Measurements from ENCODE around the gene GPR158.
"Not testable (repeated sequence)": the region's sequence is repeated elsewhere in the genome, so short reads cannot be mapped to it uniquely, and the experiment has no call there.

The GPR158 gene

DNA sequence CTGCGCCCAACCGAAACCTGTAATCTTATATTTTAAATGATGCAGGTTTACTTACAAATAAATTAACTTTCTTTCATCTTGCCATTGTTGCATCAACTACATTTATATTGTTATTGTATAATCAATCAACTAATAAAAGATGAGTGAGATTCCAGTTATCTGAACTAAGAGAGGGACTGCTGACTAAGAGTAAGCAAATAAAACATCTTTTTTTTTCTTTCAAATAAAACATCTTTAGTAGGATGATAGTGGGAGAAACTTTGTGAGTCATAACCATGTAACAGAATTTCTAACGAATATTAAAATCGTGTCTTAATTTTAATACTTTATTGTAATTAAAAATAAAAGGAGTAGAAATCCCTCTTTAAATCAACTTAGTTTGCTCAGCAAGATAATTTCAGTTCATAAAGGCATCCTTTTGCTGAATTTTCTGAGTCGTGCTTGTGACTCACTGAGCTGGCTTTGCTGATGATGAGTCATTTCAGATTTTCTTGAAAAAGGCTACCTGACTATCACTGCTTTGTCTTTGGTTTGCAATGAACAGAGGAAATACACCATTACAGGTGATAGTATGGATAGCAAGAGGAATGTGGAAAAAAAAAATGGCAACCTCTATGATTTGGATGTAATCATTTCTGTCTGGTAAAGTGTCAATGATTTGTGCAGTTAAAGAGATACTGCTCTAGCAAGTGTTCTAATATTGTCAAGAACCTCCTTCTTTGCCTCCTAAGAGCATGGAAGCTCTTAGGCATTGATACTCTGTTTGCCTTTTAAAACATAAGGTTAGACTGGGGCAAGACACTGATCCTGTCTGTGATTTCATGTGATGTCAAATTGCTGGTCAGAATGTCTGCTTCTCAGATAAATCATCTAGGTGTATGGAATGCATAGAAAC lies 119.5 kb downstream of the GPR158 start:
- no peak for DNase-seq (ENCODE audit: low spot score in 2 of 2)

DNA sequence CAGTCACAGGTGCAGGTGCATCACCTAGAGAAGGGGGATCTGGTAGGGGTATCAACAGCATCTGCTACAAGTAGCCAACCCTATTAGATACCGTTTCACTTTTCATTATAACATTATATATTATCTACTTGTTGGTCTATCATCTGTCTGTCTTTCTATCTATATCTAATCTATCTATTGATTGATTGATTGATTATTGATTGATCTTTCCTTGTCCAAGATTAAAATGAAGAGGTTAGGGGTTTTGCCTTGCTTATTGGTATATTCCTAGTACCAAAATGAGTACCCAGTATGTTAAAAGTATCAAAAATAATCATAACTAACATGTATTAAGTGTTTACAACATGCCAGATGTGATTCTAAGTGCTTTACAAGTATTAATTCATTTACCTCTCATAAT lies 121.5 kb downstream of the GPR158 start:
- no peak for DNase-seq (ENCODE audit: low spot score in 2 of 2)
- Histone ChIP-seq H3K4me1 (no peaks in the 10 kb centered on the region), H3K27me3 (ENCODE audit: low read depth) (no peaks in the 10 kb centered on the region), H3K4me3 (no peak overlapping the region), H3K36me3 (replicated peaks) (no peaks in the 10 kb centered on the region), H3K9me3 (no peaks in the 10 kb centered on the region)
- in situ Hi-C loops (cut with MboI; ENCODE audit: low sequenced_read_pairs): no loop called here

More for the DNA sequence above, 119.5 kb downstream of the GPR158 start:
- Histone ChIP-seq H3K9me3 (no peaks in the 10 kb centered on the region), H3K4me1 (no peaks in the 10 kb centered on the region), H3K4me3 (no peak overlapping the region), H3K36me3 (replicated peaks) (no peaks in the 10 kb centered on the region), H3K27me3 (ENCODE audit: low read depth) (no peaks in the 10 kb centered on the region)
- in situ Hi-C loops (cut with MboI; ENCODE audit: low sequenced_read_pairs): no loop called here

- no peaks in the 10 kb centered on the region for H3K4me1 ChIP-seq
- no peak for DNase-seq (ENCODE audit: low spot score in 2 of 2)
- in situ Hi-C loops (cut with MboI; ENCODE audit: low sequenced_read_pairs): no loop called here
- H3K4me3 ChIP-seq: no peak overlapping the region
- no peaks in the 10 kb centered on the region for H3K9me3 ChIP-seq
- no peaks in the 10 kb centered on the region for H3K36me3 ChIP-seq (replicated peaks)
- no peaks in the 10 kb centered on the region for H3K27me3 ChIP-seq (ENCODE audit: low read depth)
Observed at GRCh38 chr10:25297466-25297865, 122.7 kb downstream of the GPR158 start.

- DNase-seq (ENCODE audit: low spot score in 2 of 2): no peak
- Histone ChIP-seq H3K27me3 (ENCODE audit: low read depth) (no peaks in the 10 kb centered on the region), H3K36me3 (replicated peaks) (no peaks in the 10 kb centered on the region), H3K4me1 (no peaks in the 10 kb centered on the region), H3K9me3 (no peaks in the 10 kb centered on the region), H3K4me3 (no peak overlapping the region)
- in situ Hi-C loops (cut with MboI; ENCODE audit: low sequenced_read_pairs): no loop called here
Observed at GRCh38 chr10:25300073-25300472, 125.3 kb downstream of the GPR158 start.

DNA sequence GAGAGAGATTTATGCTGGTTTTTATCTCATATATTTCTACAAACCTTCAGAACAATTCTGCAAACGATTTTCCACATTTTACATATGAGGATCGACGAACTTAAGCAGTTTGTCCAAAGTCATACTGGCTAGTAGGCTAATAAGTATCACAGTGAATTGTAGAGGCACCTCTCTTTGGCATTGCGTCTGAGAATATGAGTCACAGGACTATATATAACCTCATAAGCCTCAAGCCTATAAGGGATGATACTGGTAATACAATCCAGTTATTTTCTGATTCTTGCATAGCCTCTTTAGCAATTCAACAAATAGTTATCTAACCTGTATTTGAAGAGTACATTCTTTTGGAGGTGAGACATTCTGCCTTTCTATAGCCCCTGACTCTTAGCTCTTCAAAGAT lies 129.8 kb downstream of the GPR158 start:
- no peak overlapping the region for H3K4me3 ChIP-seq

DNA sequence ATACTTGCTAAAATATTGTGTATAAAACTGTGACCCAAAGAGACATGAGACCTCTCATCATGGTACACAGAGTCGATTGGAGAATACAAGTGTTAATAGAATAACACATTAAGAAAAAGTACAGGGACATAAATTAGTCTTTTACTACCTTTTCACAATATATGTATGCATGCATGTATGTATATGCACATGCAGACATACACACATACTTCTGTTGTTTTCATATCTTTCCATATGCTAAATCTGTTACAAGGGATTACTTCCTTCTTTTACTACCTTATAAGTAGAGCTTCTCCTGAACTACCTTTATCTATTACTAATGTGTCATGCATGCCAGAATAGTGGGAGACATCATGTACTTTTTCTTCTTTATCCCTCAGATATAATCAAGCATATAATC lies 131.6 kb downstream of the GPR158 start:
- no peaks in the 10 kb centered on the region for H3K4me1 ChIP-seq
- no peak for DNase-seq (ENCODE audit: low spot score in 2 of 2)
- H3K36me3 ChIP-seq (replicated peaks): no peaks in the 10 kb centered on the region
- in situ Hi-C loops (cut with MboI; ENCODE audit: low sequenced_read_pairs): no loop called here
- no peak overlapping the region for H3K4me3 ChIP-seq
- H3K27me3 ChIP-seq (ENCODE audit: low read depth): no peaks in the 10 kb centered on the region
- H3K9me3 ChIP-seq: no peaks in the 10 kb centered on the region

More for the DNA sequence above, 129.8 kb downstream of the GPR158 start:
- in situ Hi-C loops (cut with MboI; ENCODE audit: low sequenced_read_pairs): no loop called here
- no peaks in the 10 kb centered on the region for H3K9me3 ChIP-seq
- no peaks in the 10 kb centered on the region for H3K36me3 ChIP-seq (replicated peaks)
- no peaks in the 10 kb centered on the region for H3K4me1 ChIP-seq
- no peak for DNase-seq (ENCODE audit: low spot score in 2 of 2)
- H3K27me3 ChIP-seq (ENCODE audit: low read depth): no peaks in the 10 kb centered on the region

DNA sequence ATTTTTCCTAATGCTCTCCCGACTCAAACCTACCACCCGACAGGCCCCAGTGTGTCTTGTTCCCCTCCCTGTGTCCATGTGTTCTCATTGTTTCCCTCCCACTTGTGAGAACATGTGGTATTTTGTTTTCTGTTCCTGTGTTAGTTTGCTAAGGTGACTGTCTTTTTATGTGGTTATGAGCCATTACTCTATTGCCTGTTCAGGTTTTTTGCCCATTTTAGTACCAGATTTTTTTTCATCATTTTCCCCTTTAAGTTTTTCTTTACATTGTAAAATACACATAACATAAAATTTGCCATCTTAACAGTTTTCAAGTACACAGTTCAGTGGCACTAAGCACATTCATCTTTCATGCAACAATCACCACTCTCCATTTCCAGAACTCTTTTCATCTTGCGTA lies 133.5 kb downstream of the GPR158 start:
- in situ Hi-C loops (cut with MboI; ENCODE audit: low sequenced_read_pairs): no loop called here
- no peak for DNase-seq (ENCODE audit: low spot score in 2 of 2)
- no peak overlapping the region for H3K4me3 ChIP-seq
- no peaks in the 10 kb centered on the region for H3K36me3 ChIP-seq (replicated peaks)
- H3K27me3 ChIP-seq (ENCODE audit: low read depth): no peaks in the 10 kb centered on the region
- no peaks in the 10 kb centered on the region for H3K9me3 ChIP-seq
- H3K4me1 ChIP-seq: no peaks in the 10 kb centered on the region

- H3K36me3 ChIP-seq (replicated peaks); H3K27me3 ChIP-seq (ENCODE audit: low read depth); DNase-seq (ENCODE audit: low spot score in 2 of 2); H3K9me3 ChIP-seq; H3K4me1 ChIP-seq; in situ Hi-C loops (cut with MboI; ENCODE audit: low sequenced_read_pairs); H3K4me3 ChIP-seq: not testable (repeated sequence)
Observed at GRCh38 chr10:25317596-25318211, 142.9 kb downstream of the GPR158 start.

DNA sequence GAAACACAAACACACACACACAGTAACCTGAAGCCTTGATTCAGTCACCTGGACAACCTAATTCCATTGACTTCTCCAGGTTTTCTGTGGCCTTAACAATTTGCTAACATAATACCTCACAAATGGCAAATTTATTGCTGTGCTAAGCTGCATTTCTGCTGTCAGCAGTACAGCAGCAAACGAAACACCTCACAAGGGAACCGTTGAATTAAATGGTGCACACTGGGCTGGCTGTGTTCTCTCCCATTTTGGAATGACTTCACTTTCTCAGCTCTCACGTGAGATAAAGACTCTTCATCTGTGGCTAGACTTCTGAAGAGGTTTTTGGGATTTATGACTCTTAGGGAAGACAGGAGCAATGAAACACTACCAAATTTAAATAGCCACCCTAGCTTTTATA lies 152.5 kb downstream of the GPR158 start:
- H3K4me3 ChIP-seq: no peak overlapping the region
- no peaks in the 10 kb centered on the region for H3K36me3 ChIP-seq (replicated peaks)
- in situ Hi-C loops (cut with MboI; ENCODE audit: low sequenced_read_pairs): no loop called here
- no peaks in the 10 kb centered on the region for H3K4me1 ChIP-seq
- H3K27me3 ChIP-seq (ENCODE audit: low read depth): no peaks in the 10 kb centered on the region
- no peak for DNase-seq (ENCODE audit: low spot score in 2 of 2)
- H3K9me3 ChIP-seq: no peaks in the 10 kb centered on the region

DNA sequence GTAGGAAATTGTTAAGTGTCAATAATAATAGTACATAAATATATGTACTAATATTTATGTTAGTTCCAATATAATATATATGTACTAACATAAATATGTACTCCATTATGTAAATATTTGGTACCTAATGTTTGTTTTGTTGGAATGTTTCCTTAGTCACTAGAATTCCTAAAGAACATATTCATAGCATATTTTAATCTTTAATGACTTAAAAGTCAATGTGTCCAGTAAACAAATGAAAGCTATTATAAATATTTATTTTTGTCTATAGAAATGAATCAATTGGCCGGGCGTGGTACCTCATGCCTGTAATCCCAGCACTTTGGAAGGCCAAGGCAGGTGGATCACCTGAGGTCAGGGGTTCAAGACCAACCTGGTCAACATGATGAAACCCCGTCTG lies 153.6 kb downstream of the GPR158 start:
- in situ Hi-C loops (cut with MboI; ENCODE audit: low sequenced_read_pairs): no loop called here
- no peaks in the 10 kb centered on the region for H3K9me3 ChIP-seq
- no peaks in the 10 kb centered on the region for H3K36me3 ChIP-seq (replicated peaks)
- DNase-seq (ENCODE audit: low spot score in 2 of 2): no peak
- H3K4me1 ChIP-seq: no peaks in the 10 kb centered on the region
- H3K27me3 ChIP-seq (ENCODE audit: low read depth): no peaks in the 10 kb centered on the region
- H3K4me3 ChIP-seq: no peak overlapping the region

- H3K36me3 ChIP-seq (replicated peaks); H3K9me3 ChIP-seq; H3K27me3 ChIP-seq (ENCODE audit: low read depth); DNase-seq (ENCODE audit: low spot score in 2 of 2); H3K4me1 ChIP-seq; in situ Hi-C loops (cut with MboI; ENCODE audit: low sequenced_read_pairs); H3K4me3 ChIP-seq: not testable (repeated sequence)
Observed at GRCh38 chr10:25329587-25329986, 154.8 kb downstream of the GPR158 start.

GRCh38 chr10:25334445-25334844 lies 159.6 kb downstream of the GPR158 start:
- H3K4me3 ChIP-seq: no peak overlapping the region
- DNase-seq (ENCODE audit: low spot score in 2 of 2): no peak
- H3K9me3 ChIP-seq: no peaks in the 10 kb centered on the region
- H3K4me1 ChIP-seq: no peaks in the 10 kb centered on the region
- in situ Hi-C loops (cut with MboI; ENCODE audit: low sequenced_read_pairs): no loop called here
- H3K27me3 ChIP-seq (ENCODE audit: low read depth): no peaks in the 10 kb centered on the region
- no peaks in the 10 kb centered on the region for H3K36me3 ChIP-seq (replicated peaks)

DNA sequence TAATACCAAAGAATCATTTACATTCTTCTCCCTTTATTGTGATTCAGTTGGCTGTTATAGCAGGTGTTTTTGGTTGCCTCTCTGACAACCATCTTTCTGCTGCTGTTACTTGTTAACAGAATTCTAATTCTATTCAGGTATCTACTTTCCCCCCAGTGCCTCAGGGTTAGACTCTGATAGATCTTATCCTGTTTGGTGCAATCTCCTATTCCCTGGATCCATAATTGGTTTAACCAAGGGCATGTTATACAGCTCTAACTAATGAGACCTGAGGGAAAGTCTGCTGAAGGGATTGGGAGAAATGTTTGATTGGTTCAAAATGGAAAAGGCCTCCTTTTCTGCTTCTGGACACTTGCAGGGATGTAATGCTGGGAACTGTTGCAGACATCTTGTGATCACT lies 161.5 kb downstream of the GPR158 start:
- in situ Hi-C loops (cut with MboI; ENCODE audit: low sequenced_read_pairs): no loop called here
- Histone ChIP-seq H3K4me3 (no peak overlapping the region), H3K4me1 (no peaks in the 10 kb centered on the region)

DNA sequence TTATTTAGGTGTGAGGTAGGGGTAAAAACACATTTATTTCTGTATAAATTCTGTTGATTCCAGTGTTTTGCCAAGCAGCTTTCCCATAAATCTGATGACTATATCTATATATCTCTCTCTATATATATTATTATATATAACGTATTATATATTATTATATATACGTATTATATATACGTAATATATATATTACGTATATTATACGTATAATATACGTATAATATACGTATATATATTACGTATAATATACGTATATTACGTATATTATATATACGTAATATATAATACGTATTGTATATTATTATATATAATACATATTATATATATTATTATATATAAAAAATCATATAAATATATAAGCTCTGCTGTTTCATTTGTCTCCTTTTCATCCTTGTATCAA lies 163.5 kb downstream of the GPR158 start:
- no peaks in the 10 kb centered on the region; the same call in 1 of the 2 replicates for H3K4me1 ChIP-seq
- no peak overlapping the region for H3K4me3 ChIP-seq
- H3K36me3 ChIP-seq (replicated peaks): no peaks in the 10 kb centered on the region
- no peak for DNase-seq (ENCODE audit: low spot score in 2 of 2)
- no peaks in the 10 kb centered on the region for H3K9me3 ChIP-seq
- H3K27me3 ChIP-seq (ENCODE audit: low read depth): no peaks in the 10 kb centered on the region
- in situ Hi-C loops (cut with MboI; ENCODE audit: low sequenced_read_pairs): no loop called here

More for the DNA sequence above, 161.5 kb downstream of the GPR158 start:
- DNase-seq (ENCODE audit: low spot score in 2 of 2): no peak
- H3K36me3 ChIP-seq (replicated peaks): no peaks in the 10 kb centered on the region
- H3K27me3 ChIP-seq (ENCODE audit: low read depth): no peaks in the 10 kb centered on the region
- no peaks in the 10 kb centered on the region for H3K9me3 ChIP-seq

All from HAP-1 (cell line).